NB4 (cell line): Measurements from ENCODE around the gene SEMA5A.

ENCODE experiments used
- DNase-seq: peaks from one replicate; pipeline ENCODE4 v3.0.0; 2010; ENCODE audit warnings: low read depth
- H3K4me3 ChIP-seq: one replicate; pipeline ENCODE4 v1.5.1; 2011; ENCODE audit warnings: mild to moderate bottlenecking, low read depth, low read length, moderate library complexity
- CTCF ChIP-seq: IDR thresholded peaks from one replicate; pipeline ENCODE4 v1.5.1; 2012; ENCODE audit warnings: low read depth, low read length
- MAX ChIP-seq: IDR thresholded peaks from 2 replicates; pipeline ENCODE4 v1.6.1; 2011; ENCODE audit warnings: low read depth, low read length
- MYC ChIP-seq: IDR thresholded peaks from 2 replicates; pipeline ENCODE4 v1.6.1; 2011; ENCODE audit warnings: low read depth, low read length
- POLR2A ChIP-seq: IDR thresholded peaks from 2 replicates; pipeline ENCODE4 v1.6.1; 2011; ENCODE audit warnings: mild to moderate bottlenecking; ENCODE audit not compliant: insufficient read length; ENCODE audit errors: extremely low read depth

SEMA5A gene

GRCh38 chr5:9516591-9516990, 29.3 kb downstream of the SEMA5A start:
- peak; percentile 4 for DNase-seq
- TF ChIP-seq MYC (no peak), POLR2A (no peak), MAX (no peak), CTCF (no peak)
- H3K4me3 ChIP-seq = no peak overlapping the region

GRCh38 chr5:9515436-9515835, 30.4 kb downstream of the SEMA5A start:
- no peak overlapping the region for H3K4me3 ChIP-seq
- no peak for TF ChIP-seq CTCF
- no peak for TF ChIP-seq POLR2A
- TF ChIP-seq MYC = no peak
- no peak for TF ChIP-seq MAX
- DNase-seq = no peak

GRCh38 chr5:9514968-9515367, 30.9 kb downstream of the SEMA5A start:
- no peak for TF ChIP-seq CTCF
- TF ChIP-seq MAX = no peak
- TF ChIP-seq POLR2A = no peak
- no peak for DNase-seq
- no peak overlapping the region for H3K4me3 ChIP-seq

GRCh38 chr5:9513827-9514226, 32.0 kb downstream of the SEMA5A start:
- TF ChIP-seq MYC (no peak), MAX (no peak), CTCF (no peak)
- no peak for DNase-seq
- H3K4me3 ChIP-seq = no peak overlapping the region

- H3K4me3 ChIP-seq = no peak overlapping the region
- TF ChIP-seq POLR2A = no peak
- no peak for TF ChIP-seq MAX
- TF ChIP-seq MYC = no peak
- TF ChIP-seq CTCF = no peak
- no peak for DNase-seq
These were observed 33.4 kb downstream of the SEMA5A start for GRCh38 chr5:9512457-9512856.

GRCh38 chr5:9507974-9508373, 37.9 kb downstream of the SEMA5A start:
- H3K4me3 ChIP-seq = no peak overlapping the region
- no peak for DNase-seq
- TF ChIP-seq POLR2A = no peak
